Measurements from ENCODE around the gene NTF4. TPM values are rescaled to one million over a fixed set of nuclear protein-coding genes. Genes with fewer than 3 reads are reported as not detected.

The NTF4 gene
- total and polyA plus RNA-seq, 2 of the 4 experiments (the other 2 are of a cell fraction): 0.09 to 0.18 TPM

DNA sequence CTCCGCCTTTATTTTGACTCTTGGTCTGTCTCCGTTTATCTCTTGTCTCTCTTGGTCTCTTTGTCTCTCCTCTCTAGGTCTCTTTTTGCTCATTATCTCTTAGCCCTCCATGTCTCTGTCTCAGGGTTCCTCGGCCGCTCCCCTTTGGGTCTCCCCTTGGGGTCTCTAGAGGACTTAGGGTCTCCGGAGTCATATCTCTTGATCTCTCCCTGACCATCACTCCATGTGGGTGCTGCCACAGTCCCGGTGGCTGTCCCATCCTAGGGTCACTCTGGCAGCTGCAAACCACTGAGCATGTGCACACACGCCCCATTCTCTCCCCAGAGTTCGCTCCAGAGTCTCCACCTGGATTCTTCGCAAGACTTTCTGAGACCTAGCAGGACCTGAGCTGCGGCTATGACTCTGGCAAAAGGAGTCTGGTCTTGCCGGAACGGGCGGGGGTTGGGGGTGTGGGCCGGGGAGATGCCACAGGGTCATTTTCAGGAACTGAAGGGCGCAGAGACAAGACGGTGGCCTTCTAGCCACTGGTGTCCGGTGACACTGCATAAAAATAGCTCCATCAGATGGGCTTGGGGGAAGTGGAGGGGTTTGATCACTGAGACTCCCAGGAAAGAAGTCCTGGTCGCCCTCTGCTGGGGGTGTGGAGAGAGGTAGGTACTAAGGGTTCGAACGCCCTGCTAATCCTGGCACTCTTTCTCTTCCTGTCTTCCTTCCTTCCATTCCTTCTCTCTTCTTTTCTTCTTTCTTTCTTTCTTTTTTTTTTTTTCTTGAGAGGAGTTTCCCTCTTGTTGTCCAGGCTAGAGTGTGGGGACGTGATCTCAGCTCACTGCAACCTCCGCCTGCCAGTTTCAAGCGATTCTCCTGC lies 9.1 kb upstream of the NTF4 start:
- 77% methylated on average over 10 of the region's 23 CpGs; no CpG with 5 or more reads in 1 of the 2 experiments for WGBS, 2 experiments (ENCODE audit: extremely low coverage in 2 of 2, insufficient read length in 1 of 2)
- H4K5ac ChIP-seq (ENCODE audit: low read depth, low read length): no peak overlapping the region
- H2BK120ac ChIP-seq (ENCODE audit: low read depth, low read length): no peak overlapping the region
- H3K27me3 ChIP-seq (ENCODE audit: control insufficient read depth, insufficient read depth, low read length): peaks cover 36% of the 10 kb centered on the region
- DNase-seq (no peak), ATAC-seq (ENCODE audit: low read depth) (peak; percentile 35; the same call in 1 of the 2 replicates)
- in situ Hi-C loops (cut with MboI; ENCODE audit: low sequenced_read_pairs) (no loop called here), dilution Hi-C loops (cut with HindIII; ENCODE audit: low sequenced_read_pairs, unreplicated experiment) (no loop called here), intact Hi-C loops (cut with micrococcal nuclease) (loop anchor here (5.0 kb wide), 1 partner anchor 81 kb away; the partner anchor contains the start of genes GYS1 and RUVBL2)
- no peak overlapping the region for H4K8ac ChIP-seq (ENCODE audit: low read depth in 2 of 2, low read length in 2 of 2)
- no peak overlapping the region for H3K23ac ChIP-seq (ENCODE audit: low read depth, low read length)
- no peak overlapping the region for H3K14ac ChIP-seq (replicated peaks; ENCODE audit: low read depth, low read length)
- H3K36me3 ChIP-seq (ENCODE audit: control insufficient read depth, insufficient read depth, low read length): no peaks in the 10 kb centered on the region
- peaks cover 18% of the 10 kb centered on the region for H3K9me3 ChIP-seq (ENCODE audit: control insufficient read depth, insufficient read depth, low read length)
- no peaks in the 10 kb centered on the region for H3K9me1 ChIP-seq (ENCODE audit: insufficient read depth, low read length)
- no peaks in the 10 kb centered on the region for H3K79me1 ChIP-seq (ENCODE audit: low read depth in 1 of 2, low read length in 2 of 2)
- POLR2A ChIA-PET (ENCODE audit: unreplicated experiment): no interaction called here
- no peak overlapping the region for H3K18ac ChIP-seq (ENCODE audit: low read depth, low read length)
- H3K27ac ChIP-seq (ENCODE audit: insufficient read depth, low read length): no peak overlapping the region
- no peak overlapping the region for H3K9ac ChIP-seq (ENCODE audit: low read depth, low read length)
- no peak overlapping the region for H3K4ac ChIP-seq (ENCODE audit: low read depth, low read length)
- H2BK15ac ChIP-seq (ENCODE audit: low read depth, low read length): no peak overlapping the region
- H3K4me1 ChIP-seq (ENCODE audit: control insufficient read depth, insufficient read depth, low read length): no peaks in the 10 kb centered on the region
- H2AK9ac ChIP-seq (replicated peaks; ENCODE audit: low read depth, low read length, poor library complexity): no peak overlapping the region
- no peak overlapping the region for H3K4me3 ChIP-seq (ENCODE audit: insufficient read depth, low read depth, low read length)
- no peak overlapping the region for H3K56ac ChIP-seq (ENCODE audit: extremely low read depth, insufficient read depth, low read length)
- no TSS peak for BruUV-seq (replicated peaks)
- no peak overlapping the region for H2BK20ac ChIP-seq (ENCODE audit: low read depth, low read length)
- CTCF ChIA-PET: interaction anchor here (0.8 to 1.8 kb wide), 6 partner anchors 9 to 80 kb away, joined by 3 to 7 read pairs (median 4); partner anchors contain the start of genes GYS1, NTF4 and RUVBL2
- no peak overlapping the region for H2BK5ac ChIP-seq (ENCODE audit: low read depth, low read length, poor library complexity, severe bottlenecking)
- H4K91ac ChIP-seq (ENCODE audit: insufficient read depth, low read depth, low read length): no peak overlapping the region
- H3K4me2 ChIP-seq (ENCODE audit: low read depth, low read length): no peak overlapping the region
- H4K20me1 ChIP-seq (ENCODE audit: insufficient read depth, low read length): no peaks in the 10 kb centered on the region
- no peak overlapping the region for H2AK5ac ChIP-seq (ENCODE audit: low read depth, low read length)
- H2AFZ ChIP-seq (replicated peaks; ENCODE audit: low read length, poor library complexity): no peak overlapping the region
- no peak for TF ChIP-seq CEBPB (IDR thresholded peaks at IDR 0.05; ENCODE audit: low read depth, low read length)
- TF ChIP-seq CHD1 (IDR thresholded peaks at IDR 0.05; ENCODE audit: low read depth, low read length): no peak
- no peak for TF ChIP-seq MXI1 (IDR thresholded peaks at IDR 0.05; ENCODE audit: borderline replicate concordance, low read depth, low read length)
- TF ChIP-seq, protein P1, sequence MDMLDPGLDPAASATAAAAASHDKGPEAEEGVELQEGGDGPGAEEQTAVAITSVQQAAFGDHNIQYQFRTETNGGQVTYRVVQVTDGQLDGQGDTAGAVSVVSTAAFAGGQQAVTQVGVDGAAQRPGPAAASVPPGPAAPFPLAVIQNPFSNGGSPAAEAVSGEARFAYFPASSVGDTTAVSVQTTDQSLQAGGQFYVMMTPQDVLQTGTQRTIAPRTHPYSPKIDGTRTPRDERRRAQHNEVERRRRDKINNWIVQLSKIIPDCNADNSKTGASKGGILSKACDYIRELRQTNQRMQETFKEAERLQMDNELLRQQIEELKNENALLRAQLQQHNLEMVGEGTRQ (IDR thresholded peaks at IDR 0.05; ENCODE audit: low read depth, low read length): no peak
- TF ChIP-seq RCOR1 (IDR thresholded peaks at IDR 0.05; ENCODE audit: insufficient replicate concordance, low read length): no peak
- TF ChIP-seq RAD21 (IDR thresholded peaks at IDR 0.05; ENCODE audit: low read length): peak; percentile 35
- no peak for TF ChIP-seq BHLHE40 (IDR thresholded peaks at IDR 0.05; ENCODE audit: low read depth, low read length)
- no peak for TF ChIP-seq POLR2A (IDR thresholded peaks at IDR 0.05; ENCODE audit: low read depth, low read length)
- TF ChIP-seq SMC3 (IDR thresholded peaks at IDR 0.05; ENCODE audit: low read depth, low read length): 0 out of 2 replicates have a peak, but pooled peaks have one; percentile 12
- no peak for TF ChIP-seq RFX5 (IDR thresholded peaks at IDR 0.05; ENCODE audit: low read depth, low read length)
- TF ChIP-seq MAZ (IDR thresholded peaks at IDR 0.05; ENCODE audit: borderline replicate concordance, low read depth, low read length): no peak
- no peak for TF ChIP-seq NFE2L2 (IDR thresholded peaks at IDR 0.05; ENCODE audit: low read depth, low read length)
- no peak for TF ChIP-seq MAFK (IDR thresholded peaks at IDR 0.05; ENCODE audit: low read depth, low read length)
- no peak for TF ChIP-seq FOS (IDR thresholded peaks at IDR 0.05; ENCODE audit: low read depth, low read length)
- TF ChIP-seq, protein P2, sequence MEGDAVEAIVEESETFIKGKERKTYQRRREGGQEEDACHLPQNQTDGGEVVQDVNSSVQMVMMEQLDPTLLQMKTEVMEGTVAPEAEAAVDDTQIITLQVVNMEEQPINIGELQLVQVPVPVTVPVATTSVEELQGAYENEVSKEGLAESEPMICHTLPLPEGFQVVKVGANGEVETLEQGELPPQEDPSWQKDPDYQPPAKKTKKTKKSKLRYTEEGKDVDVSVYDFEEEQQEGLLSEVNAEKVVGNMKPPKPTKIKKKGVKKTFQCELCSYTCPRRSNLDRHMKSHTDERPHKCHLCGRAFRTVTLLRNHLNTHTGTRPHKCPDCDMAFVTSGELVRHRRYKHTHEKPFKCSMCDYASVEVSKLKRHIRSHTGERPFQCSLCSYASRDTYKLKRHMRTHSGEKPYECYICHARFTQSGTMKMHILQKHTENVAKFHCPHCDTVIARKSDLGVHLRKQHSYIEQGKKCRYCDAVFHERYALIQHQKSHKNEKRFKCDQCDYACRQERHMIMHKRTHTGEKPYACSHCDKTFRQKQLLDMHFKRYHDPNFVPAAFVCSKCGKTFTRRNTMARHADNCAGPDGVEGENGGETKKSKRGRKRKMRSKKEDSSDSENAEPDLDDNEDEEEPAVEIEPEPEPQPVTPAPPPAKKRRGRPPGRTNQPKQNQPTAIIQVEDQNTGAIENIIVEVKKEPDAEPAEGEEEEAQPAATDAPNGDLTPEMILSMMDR (conservative IDR thresholded peaks at IDR 0.05; ENCODE audit: low read depth, low read length): peak; percentile 15; the same call in 1 of the 2 replicates
